ENCODE measurements around the gene FLOT1. TPM values are rescaled to one million over a fixed set of nuclear protein-coding genes. Genes with fewer than 3 reads are reported as not detected.

The FLOT1 gene
- total and polyA plus RNA-seq, 2 of the 13 experiments (the other 11 are each of a cell fraction or from before 2014, with no cell fraction given): 82.3 to 130 TPM

GRCh38 chr6:30748851-30749540, 6.5 kb upstream of the FLOT1 start (continued):
- TF ChIP-seq ZNF160 (CRISPR knock-in tag; IDR thresholded peaks at IDR 0.05) (0 out of 2 replicates have a peak, but pooled peaks have one; percentile 44), SOX6 (IDR thresholded peaks at IDR 0.05) (no peak), SOX6 (CRISPR knock-in tag; IDR thresholded peaks at IDR 0.05) (peak; percentile 52; the same call in 1 of the 2 replicates), NFATC3 (CRISPR knock-in tag; IDR thresholded peaks at IDR 0.05) (0 out of 2 replicates have a peak, but pooled peaks have one; percentile 90), CBX2 (IDR thresholded peaks at IDR 0.05; ENCODE audit: low read depth, low read length) (no peak), CBX2 (CRISPR knock-in tag; IDR thresholded peaks at IDR 0.05; ENCODE audit: low read depth) (no peak), NR0B2 (CRISPR knock-in tag; IDR thresholded peaks at IDR 0.05) (no peak), ZNF678 (CRISPR knock-in tag; IDR thresholded peaks at IDR 0.05) (no peak), ZNF350 (CRISPR knock-in tag; IDR thresholded peaks at IDR 0.05; ENCODE audit: borderline replicate concordance, low read depth) (peak; percentile 62; the same call in 1 of the 2 replicates), DNMT1 (CRISPR knock-in tag; IDR thresholded peaks at IDR 0.05) (no peak), ZBTB43 (CRISPR knock-in tag; conservative IDR thresholded peaks at IDR 0.05) (no peak), HNRNPK (IDR thresholded peaks at IDR 0.05; ENCODE audit: low read depth, low read length, poor library complexity, severe bottlenecking) (peak; percentile 77), MXD3 (CRISPR knock-in tag; IDR thresholded peaks at IDR 0.05) (0 out of 2 replicates have a peak, but pooled peaks have one; percentile 24), POGZ (CRISPR knock-in tag; IDR thresholded peaks at IDR 0.05) (peak; percentile 32; the same call in 1 of the 2 replicates), DDIT3 (CRISPR knock-in tag; IDR thresholded peaks at IDR 0.05) (no peak), ZNF224 (CRISPR knock-in tag; IDR thresholded peaks at IDR 0.05) (no peak), MED1 (CRISPR knock-in tag; IDR thresholded peaks at IDR 0.05) (peak; percentile 92), ERF (CRISPR knock-in tag; IDR thresholded peaks at IDR 0.05) (0 out of 2 replicates have a peak, but pooled peaks have one; percentile 39), SPEN (CRISPR knock-in tag; IDR thresholded peaks at IDR 0.05; ENCODE audit: low read depth) (peak; percentile 52; the same call in 1 of the 2 replicates), IRF2 (CRISPR knock-in tag; IDR thresholded peaks at IDR 0.05) (peak; percentile 68), ZNF441 (CRISPR knock-in tag; IDR thresholded peaks at IDR 0.05; ENCODE audit: borderline replicate concordance) (peak; percentile 70), ZMYM2 (CRISPR knock-in tag; IDR thresholded peaks at IDR 0.05) (peak; percentile 34; the same call in 1 of the 2 replicates), NBN (conservative IDR thresholded peaks at IDR 0.05) (no peak), ZNF414 (CRISPR knock-in tag; IDR thresholded peaks at IDR 0.05) (0 out of 2 replicates have a peak, but pooled peaks have one; percentile 47), ZNF879 (CRISPR knock-in tag; IDR thresholded peaks at IDR 0.05) (0 out of 2 replicates have a peak, but pooled peaks have one; percentile 79)
